Measurements from ENCODE around the gene ZFYVE21.

DNA sequence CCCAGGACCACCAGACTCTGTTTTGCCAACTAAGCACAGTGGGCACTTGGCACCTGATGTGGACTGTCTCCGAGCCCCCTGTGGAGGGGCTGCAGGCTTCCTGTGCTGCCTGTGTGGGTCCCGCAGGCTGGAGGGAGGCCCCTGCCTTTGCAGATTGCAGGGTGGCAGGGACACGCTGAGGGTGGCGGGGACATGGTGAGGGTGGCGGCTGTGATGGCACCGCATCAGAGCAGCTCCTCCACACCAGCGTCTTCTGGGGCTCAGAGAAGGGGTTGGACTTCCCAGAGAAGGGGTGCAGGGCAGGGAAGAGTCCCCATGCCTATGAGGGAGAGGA lies 8.1 kb downstream of the ZFYVE21 start:
- TF ChIP-seq, protein P1, sequence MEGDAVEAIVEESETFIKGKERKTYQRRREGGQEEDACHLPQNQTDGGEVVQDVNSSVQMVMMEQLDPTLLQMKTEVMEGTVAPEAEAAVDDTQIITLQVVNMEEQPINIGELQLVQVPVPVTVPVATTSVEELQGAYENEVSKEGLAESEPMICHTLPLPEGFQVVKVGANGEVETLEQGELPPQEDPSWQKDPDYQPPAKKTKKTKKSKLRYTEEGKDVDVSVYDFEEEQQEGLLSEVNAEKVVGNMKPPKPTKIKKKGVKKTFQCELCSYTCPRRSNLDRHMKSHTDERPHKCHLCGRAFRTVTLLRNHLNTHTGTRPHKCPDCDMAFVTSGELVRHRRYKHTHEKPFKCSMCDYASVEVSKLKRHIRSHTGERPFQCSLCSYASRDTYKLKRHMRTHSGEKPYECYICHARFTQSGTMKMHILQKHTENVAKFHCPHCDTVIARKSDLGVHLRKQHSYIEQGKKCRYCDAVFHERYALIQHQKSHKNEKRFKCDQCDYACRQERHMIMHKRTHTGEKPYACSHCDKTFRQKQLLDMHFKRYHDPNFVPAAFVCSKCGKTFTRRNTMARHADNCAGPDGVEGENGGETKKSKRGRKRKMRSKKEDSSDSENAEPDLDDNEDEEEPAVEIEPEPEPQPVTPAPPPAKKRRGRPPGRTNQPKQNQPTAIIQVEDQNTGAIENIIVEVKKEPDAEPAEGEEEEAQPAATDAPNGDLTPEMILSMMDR (IDR thresholded peaks at IDR 0.05; ENCODE audit: borderline replicate concordance, extremely low read depth, low read length, poor library complexity, severe bottlenecking): no peak
- TF ChIP-seq EZH2 (IDR thresholded peaks at IDR 0.05; ENCODE audit: borderline replicate concordance, low read depth, low read length, severe bottlenecking): no peak
